HepG2 (cell line): Measurements from ENCODE around the gene NOL8. TPM values are rescaled to one million over a fixed set of nuclear protein-coding genes. Genes with fewer than 3 reads are reported as not detected.

Experiments used
- AHDC1 ChIP-seq: sonication (generic); formaldehyde crosslinking; IDR thresholded peaks from 2 replicates; pipeline ENCODE4 v1.5.1; 2020; ENCODE audit warnings: mild to moderate bottlenecking, missing genetic modification reagents, borderline replicate concordance
- ATF7 ChIP-seq, 2 experiments: fragments of 450-650 bp in 1 of 2; sonication (generic) in 1 of 2; formaldehyde crosslinking in 1 of 2; IDR thresholded peaks; 2 replicates each; pipeline versions ENCODE4 v1.4.0 to v1.6.1; 2016 to 2020; ENCODE audit warnings: antibody characterized with exemption in 1 of 2, mild to moderate bottlenecking in 1 of 2, missing genetic modification reagents in 1 of 2
- CHD2 ChIP-seq: IDR thresholded peaks from 2 replicates; pipeline ENCODE4 v1.6.1; 2011; ENCODE audit warnings: low read depth, low read length, improper control_type of control experiment
- KLF12 ChIP-seq: sonication (generic); formaldehyde crosslinking; IDR thresholded peaks from 2 replicates; pipeline ENCODE4 v1.4.0; 2020; ENCODE audit warnings: missing genetic modification reagents, borderline replicate concordance
- MTA1 ChIP-seq: sonication (generic); formaldehyde crosslinking; IDR thresholded peaks from 2 replicates; pipeline ENCODE4 v1.4.0; 2020; ENCODE audit warnings: missing genetic modification reagents, mild to moderate bottlenecking, borderline replicate concordance
- PAX8 ChIP-seq: sonication (generic); formaldehyde crosslinking; IDR thresholded peaks from 2 replicates; pipeline ENCODE4 v1.8.0; 2022; ENCODE audit warnings: mild to moderate bottlenecking, missing genetic modification reagents, borderline replicate concordance
- RARA ChIP-seq: IDR thresholded peaks from 2 replicates; pipeline ENCODE4 v1.6.1; 2016; ENCODE audit warnings: missing genetic modification reagents, missing compliant biosample characterization
- TRIM22 ChIP-seq: fragments of 450-650 bp; IDR thresholded peaks from 2 replicates; pipeline ENCODE4 v1.6.1; 2017
- WIZ ChIP-seq: sonication (generic); formaldehyde crosslinking; IDR thresholded peaks from 2 replicates; pipeline ENCODE4 v1.5.1; 2020; ENCODE audit warnings: mild to moderate bottlenecking, missing genetic modification reagents
- ZNF563 ChIP-seq: sonication (generic); formaldehyde crosslinking; IDR thresholded peaks from 2 replicates; pipeline ENCODE4 v1.8.0; 2022; ENCODE audit warnings: mild to moderate bottlenecking, moderate library complexity, missing genetic modification reagents
- ZNF574 ChIP-seq: sonication (generic); formaldehyde crosslinking; IDR thresholded peaks from 2 replicates; pipeline ENCODE4 v1.4.0; 2020; ENCODE audit warnings: missing genetic modification reagents
- ZNF629 ChIP-seq: sonication (generic); formaldehyde crosslinking; conservative IDR thresholded peaks from 2 replicates; pipeline ENCODE4 v1.5.0; 2020; ENCODE audit warnings: missing genetic modification reagents
- ZNF83 ChIP-seq: sonication (generic); formaldehyde crosslinking; IDR thresholded peaks from 2 replicates; pipeline ENCODE4 v1.4.0; 2020; ENCODE audit warnings: missing genetic modification reagents, mild to moderate bottlenecking, borderline replicate concordance
- polyA plus RNA-seq, 8 experiments: library from polyadenylated mRNA; depleted of rRNA in 3 of 8; stranded (reverse) in 7 of 8; unstranded in 1 of 8; fragments of >200 nt; fragmentation: Illumina TruSeq in 4 of 8; extraction: Trizol in 4 of 8; gene quantifications; 2 replicates each; pipeline versions ENCODE4 v1.2.1 to v1.2.3, GENCODE V29; 2011 to 2016; ENCODE audit warnings: low read depth in 4 of 8, missing spikeins in 1 of 8, mixed read lengths in 1 of 8; ENCODE audit not compliant: insufficient read depth in 1 of 8
- total RNA-seq, 5 experiments: library from RNA; depleted of rRNA; stranded (reverse); fragments of >200 nt; fragmentation: Illumina TruSeq; extraction: Trizol; gene quantifications; 2 replicates each; pipeline ENCODE4 v1.2.3, GENCODE V29; 2016; ENCODE audit warnings: low read depth in 1 of 5
- TF ChIP-seq, protein P1 (sequence below): sonication (generic); formaldehyde crosslinking; conservative IDR thresholded peaks from 2 replicates; pipeline ENCODE4 v1.8.0; 2022; ENCODE audit warnings: low read depth, missing genetic modification reagents
- TF ChIP-seq, protein P2 (sequence below): sonication (generic); formaldehyde crosslinking; IDR thresholded peaks from 2 replicates; pipeline ENCODE4 v1.4.0; 2020; ENCODE audit warnings: missing genetic modification reagents, borderline replicate concordance

Gene NOL8
- total and polyA plus RNA-seq, 2 of the 13 experiments (the other 11 are each of a cell fraction or from before 2014, with no cell fraction given), result 12.8 to 36.3 TPM

DNA sequence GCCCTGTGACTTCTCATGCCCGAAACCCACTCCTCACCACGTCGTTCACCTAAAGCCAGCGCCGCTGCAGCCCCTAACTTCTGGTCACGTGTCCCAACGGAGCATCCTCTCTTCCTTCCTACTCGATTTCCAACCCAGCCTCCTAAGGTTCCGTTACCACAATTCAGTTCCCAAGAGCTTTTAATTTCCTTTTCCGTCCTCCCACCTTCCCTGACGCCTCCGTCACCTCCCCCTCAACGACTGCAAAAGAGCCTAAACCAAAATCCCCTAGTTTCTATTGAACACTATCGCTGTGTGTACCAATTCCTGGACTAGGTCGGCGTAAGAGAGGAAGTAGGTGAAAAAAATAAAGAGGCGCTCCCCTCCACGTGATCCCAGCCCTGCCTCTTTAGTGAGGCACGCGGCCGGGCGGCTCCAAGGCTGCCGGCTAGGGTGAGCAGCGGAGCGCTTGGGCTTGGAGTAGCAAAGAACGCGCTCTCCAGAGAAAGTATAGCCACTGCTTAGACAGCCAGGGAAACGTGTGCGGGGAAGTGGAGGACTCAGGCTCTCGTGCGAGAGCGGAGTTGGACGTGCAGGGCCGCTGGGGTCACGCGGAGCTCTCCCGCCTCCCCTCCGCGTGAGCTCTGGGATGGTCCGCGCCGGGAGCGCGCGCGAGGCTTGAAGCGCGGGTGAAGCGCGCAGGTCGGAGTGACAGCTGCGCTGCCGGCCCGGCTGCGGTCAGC, at the start of gene NOL8, which contains the start of gene CENPP (continued):
- TF ChIP-seq, protein P1, sequence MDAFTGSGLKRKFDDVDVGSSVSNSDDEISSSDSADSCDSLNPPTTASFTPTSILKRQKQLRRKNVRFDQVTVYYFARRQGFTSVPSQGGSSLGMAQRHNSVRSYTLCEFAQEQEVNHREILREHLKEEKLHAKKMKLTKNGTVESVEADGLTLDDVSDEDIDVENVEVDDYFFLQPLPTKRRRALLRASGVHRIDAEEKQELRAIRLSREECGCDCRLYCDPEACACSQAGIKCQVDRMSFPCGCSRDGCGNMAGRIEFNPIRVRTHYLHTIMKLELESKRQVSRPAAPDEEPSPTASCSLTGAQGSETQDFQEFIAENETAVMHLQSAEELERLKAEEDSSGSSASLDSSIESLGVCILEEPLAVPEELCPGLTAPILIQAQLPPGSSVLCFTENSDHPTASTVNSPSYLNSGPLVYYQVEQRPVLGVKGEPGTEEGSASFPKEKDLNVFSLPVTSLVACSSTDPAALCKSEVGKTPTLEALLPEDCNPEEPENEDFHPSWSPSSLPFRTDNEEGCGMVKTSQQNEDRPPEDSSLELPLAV, result no peak
- TF ChIP-seq TRIM22 (no peak), ZNF574 (peak; percentile 72), ZNF629 (CRISPR knock-in tag) (no peak), ZNF83 (CRISPR knock-in tag) (peak; percentile 60; the same call in 1 of the 2 replicates), WIZ (no peak), MTA1 (CRISPR knock-in tag) (peak; percentile 43; the same call in 1 of the 2 replicates), CHD2 (no peak), RARA (peak; percentile 58), ATF7 (IDR thresholded peaks at IDR 0.05) (peak; percentile 85), ATF7 (CRISPR knock-in tag; IDR thresholded peaks at IDR 0.05) (no peak), PAX8 (CRISPR knock-in tag) (0 out of 2 replicates have a peak, but pooled peaks have one; percentile 52), ZNF563 (CRISPR knock-in tag) (peak; percentile 65; the same call in 1 of the 2 replicates), KLF12 (CRISPR knock-in tag) (no peak), AHDC1 (CRISPR knock-in tag) (peak; percentile 44; the same call in 1 of the 2 replicates)
- TF ChIP-seq, protein P2, sequence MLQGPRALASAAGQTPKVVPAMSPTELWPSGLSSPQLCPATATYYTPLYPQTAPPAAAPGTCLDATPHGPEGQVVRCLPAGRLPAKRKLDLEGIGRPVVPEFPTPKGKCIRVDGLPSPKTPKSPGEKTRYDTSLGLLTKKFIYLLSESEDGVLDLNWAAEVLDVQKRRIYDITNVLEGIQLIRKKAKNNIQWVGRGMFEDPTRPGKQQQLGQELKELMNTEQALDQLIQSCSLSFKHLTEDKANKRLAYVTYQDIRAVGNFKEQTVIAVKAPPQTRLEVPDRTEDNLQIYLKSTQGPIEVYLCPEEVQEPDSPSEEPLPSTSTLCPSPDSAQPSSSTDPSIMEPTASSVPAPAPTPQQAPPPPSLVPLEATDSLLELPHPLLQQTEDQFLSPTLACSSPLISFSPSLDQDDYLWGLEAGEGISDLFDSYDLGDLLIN (CRISPR knock-in tag), result 0 out of 2 replicates have a peak, but pooled peaks have one; percentile 32
